ENCODE data around the gene IKZF3.

Gene IKZF3

DNA sequence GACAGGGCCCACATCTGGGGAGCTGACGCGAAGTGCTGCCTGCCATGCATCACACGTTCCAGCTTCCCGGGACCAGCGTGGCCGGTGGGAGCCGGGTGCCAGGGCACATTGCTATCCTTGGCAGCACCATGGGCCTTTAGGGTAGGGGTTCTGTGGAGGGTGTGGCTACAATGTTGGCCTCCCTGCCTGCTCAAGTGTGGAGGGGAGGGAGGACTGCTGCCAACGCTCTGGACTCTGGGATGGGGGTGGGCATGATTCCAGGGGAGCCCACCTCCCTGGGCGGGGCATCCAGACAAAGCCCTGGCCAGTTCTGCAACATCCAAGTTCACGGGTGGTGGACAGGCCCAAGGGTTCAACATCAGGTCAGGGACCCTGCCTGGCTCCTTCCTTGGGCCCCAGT lies 112.5 kb downstream of the IKZF3 start (continued):
- TF ChIP-seq, protein P1, sequence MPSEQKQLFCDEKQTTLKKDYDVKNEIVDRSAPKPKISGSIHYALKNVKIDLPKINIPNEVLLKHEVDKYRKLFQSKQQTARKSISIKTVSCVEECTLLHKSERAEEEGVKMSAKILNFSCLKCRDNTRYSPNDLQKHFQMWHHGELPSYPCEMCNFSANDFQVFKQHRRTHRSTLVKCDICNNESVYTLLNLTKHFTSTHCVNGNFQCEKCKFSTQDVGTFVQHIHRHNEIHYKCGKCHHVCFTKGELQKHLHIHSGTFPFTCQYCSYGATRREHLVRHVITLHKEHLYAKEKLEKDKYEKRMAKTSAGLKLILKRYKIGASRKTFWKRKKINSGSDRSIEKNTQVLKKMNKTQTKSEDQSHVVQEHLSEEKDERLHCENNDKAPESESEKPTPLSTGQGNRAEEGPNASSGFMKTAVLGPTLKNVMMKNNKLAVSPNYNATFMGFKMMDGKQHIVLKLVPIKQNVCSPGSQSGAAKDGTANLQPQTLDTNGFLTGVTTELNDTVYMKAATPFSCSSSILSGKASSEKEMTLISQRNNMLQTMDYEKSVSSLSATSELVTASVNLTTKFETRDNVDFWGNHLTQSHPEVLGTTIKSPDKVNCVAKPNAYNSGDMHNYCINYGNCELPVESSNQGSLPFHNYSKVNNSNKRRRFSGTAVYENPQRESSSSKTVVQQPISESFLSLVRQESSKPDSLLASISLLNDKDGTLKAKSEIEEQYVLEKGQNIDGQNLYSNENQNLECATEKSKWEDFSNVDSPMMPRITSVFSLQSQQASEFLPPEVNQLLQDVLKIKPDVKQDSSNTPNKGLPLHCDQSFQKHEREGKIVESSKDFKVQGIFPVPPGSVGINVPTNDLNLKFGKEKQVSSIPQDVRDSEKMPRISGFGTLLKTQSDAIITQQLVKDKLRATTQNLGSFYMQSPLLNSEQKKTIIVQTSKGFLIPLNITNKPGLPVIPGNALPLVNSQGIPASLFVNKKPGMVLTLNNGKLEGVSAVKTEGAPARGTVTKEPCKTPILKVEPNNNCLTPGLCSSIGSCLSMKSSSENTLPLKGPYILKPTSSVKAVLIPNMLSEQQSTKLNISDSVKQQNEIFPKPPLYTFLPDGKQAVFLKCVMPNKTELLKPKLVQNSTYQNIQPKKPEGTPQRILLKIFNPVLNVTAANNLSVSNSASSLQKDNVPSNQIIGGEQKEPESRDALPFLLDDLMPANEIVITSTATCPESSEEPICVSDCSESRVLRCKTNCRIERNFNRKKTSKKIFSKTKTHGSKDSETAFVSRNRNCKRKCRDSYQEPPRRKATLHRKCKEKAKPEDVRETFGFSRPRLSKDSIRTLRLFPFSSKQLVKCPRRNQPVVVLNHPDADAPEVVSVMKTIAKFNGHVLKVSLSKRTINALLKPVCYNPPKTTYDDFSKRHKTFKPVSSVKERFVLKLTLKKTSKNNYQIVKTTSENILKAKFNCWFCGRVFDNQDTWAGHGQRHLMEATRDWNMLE (tag by site-specific recombination; conservative IDR thresholded peaks at IDR 0.05; ENCODE audit: low read depth), result no peak
- no peak for TF ChIP-seq HOXD13 (CRISPR knock-in tag; IDR thresholded peaks at IDR 0.05; ENCODE audit: borderline replicate concordance)
- no peak for TF ChIP-seq ZNF670 (tag by site-specific recombination; IDR thresholded peaks at IDR 0.05; ENCODE audit: low read depth)
- TF ChIP-seq BCL11A (tag by site-specific recombination; IDR thresholded peaks at IDR 0.05; ENCODE audit: low read depth), result no peak
- no peak for TF ChIP-seq ZNF530 (tag by site-specific recombination; IDR thresholded peaks at IDR 0.05; ENCODE audit: low read depth)
- no peak for TF ChIP-seq ZNF426 (tag by site-specific recombination; IDR thresholded peaks at IDR 0.05)

DNA sequence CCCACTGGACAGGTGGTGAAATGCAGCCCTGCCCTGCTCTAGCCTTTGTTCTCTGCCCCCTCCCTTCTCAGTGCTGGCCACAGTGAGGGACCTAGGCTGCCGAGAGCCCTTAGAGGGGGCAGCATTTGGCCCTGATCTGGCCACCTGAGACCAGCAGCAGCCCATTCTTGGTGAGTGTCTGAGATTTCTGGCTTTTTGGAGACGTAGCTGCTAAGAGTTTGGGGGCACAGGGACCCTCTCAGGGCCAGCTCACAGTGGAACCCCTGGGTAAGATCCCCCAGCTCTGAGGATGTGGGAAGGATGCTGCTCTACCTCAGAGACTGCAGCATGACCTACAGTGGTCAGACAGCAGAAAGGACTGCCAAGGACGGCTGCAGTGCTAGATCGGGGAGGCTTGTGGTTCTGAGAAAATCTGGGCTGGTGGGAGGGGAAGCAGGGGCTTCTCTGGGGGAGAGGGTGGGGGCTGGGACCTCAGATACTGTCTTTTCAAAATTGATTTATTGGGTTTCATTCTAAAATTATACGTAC lies 113.0 kb downstream of the IKZF3 start:
- Histone ChIP-seq H3K27ac (ENCODE audit: extremely low read depth, low read depth, low read length) (no peak overlapping the region), H3K36me3 (ENCODE audit: control insufficient read depth in 2 of 2, insufficient read depth in 1 of 2, low read length in 2 of 2) (no peaks in the 10 kb centered on the region), H3K9me3 (ENCODE audit: control insufficient read depth, insufficient read depth, low read depth, low read length) (no peaks in the 10 kb centered on the region), H3K4me1 (ENCODE audit: control insufficient read depth, insufficient read depth, low read length) (peaks cover 4% of the 10 kb centered on the region; the same call in 1 of the 2 replicates), H3K4me3 (ENCODE audit: low read depth, low read length) (no peak overlapping the region)
- POLR2A ChIA-PET, result interaction anchor here (1.0 kb wide), 1 partner anchor 21 kb away, joined by 3 read pairs; the partner anchor contains the start of gene MIEN1
- CTCF ChIA-PET, result interaction anchor here (0.7 to 10.1 kb wide), 4 partner anchors 8 to 128 kb away, joined by 3 to 140 read pairs (median 6); partner anchors contain the start of genes MIEN1 and PPP1R1B
- TF ChIP-seq ZNF600 (tag by site-specific recombination; IDR thresholded peaks at IDR 0.05), result no peak
- TF ChIP-seq KLF7 (tag by site-specific recombination; IDR thresholded peaks at IDR 0.05; ENCODE audit: borderline replicate concordance), result no peak
- TF ChIP-seq ZNF768 (tag by site-specific recombination; IDR thresholded peaks at IDR 0.05), result no peak
- TF ChIP-seq KLF1 (tag by site-specific recombination; IDR thresholded peaks at IDR 0.05), result no peak
- no peak for TF ChIP-seq ZBTB48 (tag by site-specific recombination; IDR thresholded peaks at IDR 0.05)
- TF ChIP-seq, protein P2, sequence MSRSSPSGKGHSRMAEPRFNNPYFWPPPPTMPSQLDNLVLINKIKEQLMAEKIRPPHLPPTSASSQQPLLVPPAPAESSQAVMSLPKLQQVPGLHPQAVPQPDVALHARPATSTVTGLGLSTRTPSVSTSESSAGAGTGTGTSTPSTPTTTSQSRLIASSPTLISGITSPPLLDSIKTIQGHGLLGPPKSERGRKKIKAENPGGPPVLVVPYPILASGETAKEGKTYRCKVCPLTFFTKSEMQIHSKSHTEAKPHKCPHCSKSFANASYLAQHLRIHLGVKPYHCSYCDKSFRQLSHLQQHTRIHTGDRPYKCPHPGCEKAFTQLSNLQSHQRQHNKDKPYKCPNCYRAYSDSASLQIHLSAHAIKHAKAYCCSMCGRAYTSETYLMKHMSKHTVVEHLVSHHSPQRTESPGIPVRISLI (tag by site-specific recombination; IDR thresholded peaks at IDR 0.05), result no peak
- TF ChIP-seq KLF16 (tag by site-specific recombination; IDR thresholded peaks at IDR 0.05), result no peak
- no peak for TF ChIP-seq ZNF335 (tag by site-specific recombination; conservative IDR thresholded peaks at IDR 0.05)
- TF ChIP-seq, protein P3, sequence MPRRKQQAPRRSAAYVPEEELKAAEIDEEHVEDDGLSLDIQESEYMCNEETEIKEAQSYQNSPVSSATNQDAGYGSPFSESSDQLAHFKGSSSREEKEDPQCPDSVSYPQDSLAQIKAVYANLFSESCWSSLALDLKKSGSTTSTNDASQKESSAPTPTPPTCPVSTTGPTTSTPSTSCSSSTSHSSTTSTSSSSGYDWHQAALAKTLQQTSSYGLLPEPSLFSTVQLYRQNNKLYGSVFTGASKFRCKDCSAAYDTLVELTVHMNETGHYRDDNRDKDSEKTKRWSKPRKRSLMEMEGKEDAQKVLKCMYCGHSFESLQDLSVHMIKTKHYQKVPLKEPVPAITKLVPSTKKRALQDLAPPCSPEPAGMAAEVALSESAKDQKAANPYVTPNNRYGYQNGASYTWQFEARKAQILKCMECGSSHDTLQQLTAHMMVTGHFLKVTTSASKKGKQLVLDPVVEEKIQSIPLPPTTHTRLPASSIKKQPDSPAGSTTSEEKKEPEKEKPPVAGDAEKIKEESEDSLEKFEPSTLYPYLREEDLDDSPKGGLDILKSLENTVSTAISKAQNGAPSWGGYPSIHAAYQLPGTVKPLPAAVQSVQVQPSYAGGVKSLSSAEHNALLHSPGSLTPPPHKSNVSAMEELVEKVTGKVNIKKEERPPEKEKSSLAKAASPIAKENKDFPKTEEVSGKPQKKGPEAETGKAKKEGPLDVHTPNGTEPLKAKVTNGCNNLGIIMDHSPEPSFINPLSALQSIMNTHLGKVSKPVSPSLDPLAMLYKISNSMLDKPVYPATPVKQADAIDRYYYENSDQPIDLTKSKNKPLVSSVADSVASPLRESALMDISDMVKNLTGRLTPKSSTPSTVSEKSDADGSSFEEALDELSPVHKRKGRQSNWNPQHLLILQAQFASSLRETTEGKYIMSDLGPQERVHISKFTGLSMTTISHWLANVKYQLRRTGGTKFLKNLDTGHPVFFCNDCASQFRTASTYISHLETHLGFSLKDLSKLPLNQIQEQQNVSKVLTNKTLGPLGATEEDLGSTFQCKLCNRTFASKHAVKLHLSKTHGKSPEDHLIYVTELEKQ (tag by site-specific recombination; IDR thresholded peaks at IDR 0.05; ENCODE audit: borderline replicate concordance), result no peak
- no peak for TF ChIP-seq MEIS1 (CRISPR knock-in tag; IDR thresholded peaks at IDR 0.05; ENCODE audit: borderline replicate concordance)
- no peak for TF ChIP-seq BCL11B (tag by site-specific recombination; IDR thresholded peaks at IDR 0.05; ENCODE audit: low read depth)
